Erythroblast (primary cell): ENCODE measurements around the gene PLXNB2.

ENCODE experiments used
- GATA1 ChIP-seq: IDR thresholded peaks from 2 replicates; pipeline ENCODE4 v1.6.1; 2011; ENCODE audit warnings: low read depth, mild to moderate bottlenecking, control low read depth, low read length, moderate library complexity
- POLR2A ChIP-seq: IDR thresholded peaks from 2 replicates; pipeline ENCODE4 v1.6.1; 2011; ENCODE audit warnings: mild to moderate bottlenecking, low read length

DNA sequence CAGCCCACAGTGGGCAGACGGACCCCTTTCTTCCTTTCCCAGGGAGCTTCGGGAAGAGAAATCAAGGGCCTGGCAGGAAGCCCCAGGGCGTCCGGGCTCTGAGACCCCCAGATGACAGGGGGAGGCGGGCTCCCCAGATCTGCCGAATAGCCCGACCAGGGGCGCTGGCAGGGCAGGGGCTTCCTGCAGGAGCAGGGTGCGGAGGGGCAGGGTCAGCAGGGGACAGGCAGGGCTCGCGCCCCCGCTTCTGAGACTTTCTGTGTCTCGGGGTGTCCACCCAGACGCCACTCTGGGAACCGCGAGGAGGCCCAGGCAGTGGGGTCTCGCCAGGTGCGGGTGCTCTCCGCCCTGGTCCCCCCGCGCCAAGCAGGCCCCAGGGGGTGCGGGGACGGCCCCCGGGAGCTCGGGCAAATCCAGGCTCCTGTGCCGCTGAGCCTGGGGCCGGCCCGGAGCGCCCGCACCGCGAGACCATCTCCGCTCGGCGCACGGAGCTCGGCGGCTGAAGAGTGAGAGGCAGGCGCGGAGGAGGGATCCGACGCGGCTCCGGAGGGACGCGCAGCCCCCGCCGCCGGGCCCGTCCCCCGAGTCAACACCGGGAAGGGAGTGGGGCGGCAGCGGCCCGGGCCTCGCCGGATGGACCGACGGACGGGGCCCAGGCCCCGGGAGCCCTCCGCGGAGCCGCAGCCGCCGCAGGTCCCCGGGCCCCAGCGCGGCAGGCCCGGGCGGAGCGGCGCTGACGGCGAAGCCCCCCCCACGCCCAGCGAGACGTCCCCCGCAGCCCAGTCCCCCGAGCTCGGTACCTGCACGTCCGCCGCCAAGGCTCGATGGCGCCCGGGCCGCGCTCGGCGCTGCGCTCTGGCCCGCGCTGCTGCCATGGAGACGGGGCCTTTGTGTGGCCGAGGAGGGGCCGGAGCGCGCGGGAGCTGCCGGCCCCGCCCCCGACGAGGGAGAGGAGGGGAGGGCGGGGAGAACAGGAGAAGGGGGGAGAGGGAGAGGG lies at the start of gene PLXNB2:
- TF ChIP-seq POLR2A (no peak), GATA1 (no peak)
